ENCODE measurements around the gene MIDN. TPM values are rescaled to one million over a fixed set of nuclear protein-coding genes. Genes with fewer than 3 reads are reported as not detected.

MIDN gene
- total and polyA plus RNA-seq, 2 donors: 8.7 to 55.1 TPM

- peaks cover 0 to 7% of the 10 kb centered on the region in 2 donors for H3K9me3 ChIP-seq (ENCODE audit: control insufficient read depth in 2 of 2, insufficient read depth in 1 of 2, low read length in 1 of 2)
- DNase-seq (ENCODE audit: low read depth in 6 of 9, low spot score in 9 of 9): no peak
- H3K27ac ChIP-seq (ENCODE audit: low read depth in 1 of 2, low read length in 1 of 2): no peak within 1 kb of the TSS
- H3K36me3 ChIP-seq (ENCODE audit: control insufficient read depth in 2 of 2, insufficient read depth in 2 of 2, low read length in 1 of 2): no peaks in the 10 kb centered on the region
- H3K4me3 ChIP-seq (ENCODE audit: low read length in 2 of 2): peak within 1 kb of the TSS in 1 of 2 donors; percentile 34
- H3K4me1 ChIP-seq (ENCODE audit: control insufficient read depth in 2 of 2, insufficient read depth in 2 of 2, low read length in 2 of 2): no peaks in the 10 kb centered on the region
- peaks cover 63 to 76% of the 10 kb centered on the region in 2 donors for H3K27me3 ChIP-seq (ENCODE audit: control insufficient read depth in 2 of 2, insufficient read depth in 1 of 2, low read length in 1 of 2)
- 1% methylated on average over 112 of the region's 113 CpGs for WGBS
Measured at GRCh38 chr19:1285737-1286360, 37.5 kb downstream of the MIDN start, which contains the start of gene EFNA2. Gene EFNA2, plus strand, starts transcription at chr19:1285873. Its CDS starts 296 bp downstream, at chr19:1286169.

DNA sequence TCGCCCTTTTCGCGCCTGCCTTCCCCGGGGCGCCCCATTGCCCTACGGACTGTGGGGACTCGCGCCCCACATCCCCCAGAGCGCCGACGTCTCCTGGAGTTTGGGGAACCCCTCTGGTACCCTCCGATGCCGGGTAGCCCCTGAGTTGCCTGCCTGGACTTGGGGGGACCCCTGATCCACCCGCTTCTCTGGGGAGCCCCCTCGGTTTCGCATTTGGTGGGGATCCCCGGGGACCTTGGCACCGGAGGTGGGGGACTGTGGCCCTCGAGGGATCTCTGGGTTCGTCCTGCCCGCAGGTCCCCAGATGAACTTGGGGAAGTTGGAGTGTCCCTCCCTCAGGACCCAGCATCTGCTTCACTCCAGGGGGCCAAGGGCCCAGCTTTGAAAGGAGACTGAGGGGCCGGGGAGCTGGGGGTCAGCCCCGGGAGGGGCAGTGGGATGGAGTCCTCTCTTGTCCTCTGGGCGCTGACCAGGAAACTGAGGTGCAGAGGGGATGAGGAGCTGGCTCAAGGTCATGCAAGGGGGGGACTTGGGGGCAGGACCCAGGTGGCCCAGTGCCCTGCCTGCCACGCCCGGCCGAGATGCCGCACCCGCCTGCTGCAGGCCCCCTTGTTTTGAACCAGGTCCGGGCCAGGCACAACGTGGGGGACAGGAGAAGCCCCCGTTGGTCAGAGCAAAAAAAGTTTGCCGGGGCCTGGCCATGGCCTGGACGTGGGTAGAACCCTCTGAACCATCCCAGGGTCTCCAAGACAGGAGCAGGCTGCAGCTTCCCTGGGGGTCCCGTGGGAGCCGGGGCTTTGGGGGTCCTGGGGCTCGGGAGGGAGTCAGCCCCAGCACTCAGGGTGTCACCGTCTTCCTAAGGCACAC is 38.3 kb downstream of the MIDN start:
- Histone ChIP-seq H3K27ac (ENCODE audit: low read depth in 1 of 2, low read length in 1 of 2) (no peak overlapping the region), H3K4me1 (ENCODE audit: control insufficient read depth in 2 of 2, insufficient read depth in 2 of 2, low read length in 2 of 2) (no peaks in the 10 kb centered on the region), H3K9me3 (ENCODE audit: control insufficient read depth in 2 of 2, insufficient read depth in 1 of 2, low read length in 1 of 2) (peaks cover 0 to 7% of the 10 kb centered on the region in 2 donors), H3K4me3 (ENCODE audit: low read length in 2 of 2) (peak overlapping the region in 1 of 2 donors; percentile 34), H3K36me3 (ENCODE audit: control insufficient read depth in 2 of 2, insufficient read depth in 2 of 2, low read length in 1 of 2) (no peaks in the 10 kb centered on the region), H3K27me3 (ENCODE audit: control insufficient read depth in 2 of 2, insufficient read depth in 1 of 2, low read length in 1 of 2) (peaks cover 63 to 85% of the 10 kb centered on the region in 2 donors)
- WGBS: 50% methylated on average over 38 of the region's 38 CpGs
- DNase-seq (ENCODE audit: low read depth in 6 of 9, low spot score in 9 of 9): no peak

DNA sequence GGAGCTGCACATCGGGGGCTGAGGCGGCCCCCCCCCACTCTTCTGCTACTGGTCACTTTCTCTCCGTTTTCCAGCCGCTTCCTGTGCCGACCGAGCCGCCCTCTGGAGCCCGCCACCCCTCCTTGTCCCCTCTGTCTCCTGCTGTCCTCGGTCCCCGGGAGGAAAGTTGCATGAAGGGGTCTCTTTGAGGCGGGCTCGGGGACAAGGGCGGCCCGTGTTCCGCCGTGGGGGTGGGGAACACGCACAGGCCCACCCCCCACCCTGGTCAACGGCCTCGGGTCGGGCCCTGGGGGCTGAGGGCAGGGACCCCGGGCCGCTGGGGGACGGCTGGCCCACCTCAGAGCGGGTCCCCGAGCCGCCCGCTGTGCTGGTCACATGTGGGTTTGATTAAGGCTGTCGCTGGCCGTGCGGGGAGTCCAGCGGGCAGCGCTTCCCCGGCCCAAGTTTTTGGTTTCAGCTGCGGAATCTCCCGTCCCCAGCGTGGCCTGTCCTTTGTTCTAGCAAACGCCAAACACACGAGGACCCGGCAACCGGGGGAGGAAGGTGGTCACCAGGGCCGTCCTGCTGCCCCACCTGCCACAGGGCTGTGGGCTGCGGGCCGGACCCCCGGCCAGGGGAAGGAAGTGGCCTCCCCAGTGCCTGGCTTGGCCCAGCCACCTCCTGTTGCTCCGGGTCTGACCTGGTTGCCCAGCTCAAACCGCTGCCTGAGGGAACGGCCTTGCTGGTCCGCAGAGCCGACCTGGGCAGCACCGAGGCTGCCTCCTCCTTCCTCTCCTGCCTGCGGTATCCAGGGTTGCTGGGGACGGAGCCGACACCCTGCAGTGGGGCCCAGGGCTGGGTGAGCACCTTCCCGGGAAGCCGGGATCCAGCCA is 39.2 kb downstream of the MIDN start:
- WGBS: 34% methylated on average over 55 of the region's 55 CpGs
- H3K27me3 ChIP-seq (ENCODE audit: control insufficient read depth in 2 of 2, insufficient read depth in 1 of 2, low read length in 1 of 2): peaks cover 69 to 93% of the 10 kb centered on the region in 2 donors
- no peak for DNase-seq (ENCODE audit: low read depth in 6 of 9, low spot score in 9 of 9)
- H3K9me3 ChIP-seq (ENCODE audit: control insufficient read depth in 2 of 2, insufficient read depth in 1 of 2, low read length in 1 of 2): peaks cover 0 to 7% of the 10 kb centered on the region in 2 donors
- H3K27ac ChIP-seq (ENCODE audit: low read depth in 1 of 2, low read length in 1 of 2): no peak overlapping the region
- no peak overlapping the region for H3K4me3 ChIP-seq (ENCODE audit: low read length in 2 of 2)
- no peaks in the 10 kb centered on the region for H3K36me3 ChIP-seq (ENCODE audit: control insufficient read depth in 2 of 2, insufficient read depth in 2 of 2, low read length in 1 of 2)
- H3K4me1 ChIP-seq (ENCODE audit: control insufficient read depth in 2 of 2, insufficient read depth in 2 of 2, low read length in 2 of 2): no peaks in the 10 kb centered on the region

- H3K36me3 ChIP-seq (ENCODE audit: control insufficient read depth in 2 of 2, insufficient read depth in 2 of 2, low read length in 1 of 2): no peaks in the 10 kb centered on the region
- DNase-seq (ENCODE audit: low read depth in 6 of 9, low spot score in 9 of 9): no peak
- peaks cover 66 to 93% of the 10 kb centered on the region in 2 donors for H3K27me3 ChIP-seq (ENCODE audit: control insufficient read depth in 2 of 2, insufficient read depth in 1 of 2, low read length in 1 of 2)
- no peaks in the 10 kb centered on the region for H3K4me1 ChIP-seq (ENCODE audit: control insufficient read depth in 2 of 2, insufficient read depth in 2 of 2, low read length in 2 of 2)
- H3K4me3 ChIP-seq (ENCODE audit: low read length in 2 of 2): no peak overlapping the region
- 92% methylated on average over 18 of the region's 18 CpGs for WGBS
- H3K9me3 ChIP-seq (ENCODE audit: control insufficient read depth in 2 of 2, insufficient read depth in 1 of 2, low read length in 1 of 2): peaks cover 0 to 7% of the 10 kb centered on the region in 2 donors
- H3K27ac ChIP-seq (ENCODE audit: low read depth in 1 of 2, low read length in 1 of 2): no peak overlapping the region
Measured at GRCh38 chr19:1288226-1288612, 39.8 kb downstream of the MIDN start.

DNA sequence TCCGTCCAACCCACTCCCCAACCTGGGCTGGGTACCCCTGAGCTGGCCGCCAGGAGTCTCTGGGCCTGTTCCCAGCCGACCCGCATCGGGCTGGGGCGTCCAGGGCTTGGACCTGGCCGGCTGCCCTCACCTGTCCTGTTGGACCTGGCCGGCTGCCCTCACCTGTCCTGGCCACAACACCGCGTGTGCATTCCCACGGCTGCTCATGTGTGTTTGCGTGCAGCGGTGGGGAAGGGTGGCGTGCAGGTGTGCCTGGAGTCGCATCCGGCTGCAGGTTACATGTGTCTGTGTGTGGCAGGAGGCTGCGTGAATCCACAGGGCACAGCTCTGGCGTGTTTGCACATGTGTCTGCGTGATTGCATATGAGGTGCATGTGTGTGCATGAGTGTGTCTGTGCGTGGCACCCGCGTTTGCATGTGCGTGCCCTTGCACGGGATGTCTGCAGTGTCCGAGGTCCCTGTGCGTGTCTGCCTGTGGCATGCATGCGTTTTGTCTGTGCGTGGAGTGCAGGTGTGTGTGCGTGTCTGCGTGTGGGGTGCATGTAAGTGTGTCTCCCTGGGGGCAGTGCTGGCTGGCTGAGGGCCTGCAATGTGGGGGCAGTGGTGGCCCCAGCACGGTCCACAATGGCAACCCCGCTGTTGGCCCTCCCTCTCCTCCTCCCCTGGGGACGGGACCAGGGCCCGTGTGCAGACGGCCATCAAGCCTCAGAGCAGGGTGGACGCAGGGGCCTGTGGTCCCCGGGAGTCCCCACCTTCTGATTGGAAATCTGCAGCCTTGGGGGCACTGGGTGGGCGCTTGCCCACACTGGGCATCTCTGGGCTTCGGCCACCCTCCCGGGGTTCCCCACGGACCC is 40.7 kb downstream of the MIDN start:
- peaks cover 0 to 7% of the 10 kb centered on the region in 2 donors for H3K9me3 ChIP-seq (ENCODE audit: control insufficient read depth in 2 of 2, insufficient read depth in 1 of 2, low read length in 1 of 2)
- H3K4me1 ChIP-seq (ENCODE audit: control insufficient read depth in 2 of 2, insufficient read depth in 2 of 2, low read length in 2 of 2): no peaks in the 10 kb centered on the region
- H3K27ac ChIP-seq (ENCODE audit: low read depth in 1 of 2, low read length in 1 of 2): no peak overlapping the region
- H3K4me3 ChIP-seq (ENCODE audit: low read length in 2 of 2): no peak overlapping the region
- no peak for DNase-seq (ENCODE audit: low read depth in 6 of 9, low spot score in 9 of 9)
- H3K27me3 ChIP-seq (ENCODE audit: control insufficient read depth in 2 of 2, insufficient read depth in 1 of 2, low read length in 1 of 2): peaks cover 60 to 93% of the 10 kb centered on the region in 2 donors
- WGBS: 90% methylated on average over 41 of the region's 41 CpGs
- H3K36me3 ChIP-seq (ENCODE audit: control insufficient read depth in 2 of 2, insufficient read depth in 2 of 2, low read length in 1 of 2): no peaks in the 10 kb centered on the region

DNA sequence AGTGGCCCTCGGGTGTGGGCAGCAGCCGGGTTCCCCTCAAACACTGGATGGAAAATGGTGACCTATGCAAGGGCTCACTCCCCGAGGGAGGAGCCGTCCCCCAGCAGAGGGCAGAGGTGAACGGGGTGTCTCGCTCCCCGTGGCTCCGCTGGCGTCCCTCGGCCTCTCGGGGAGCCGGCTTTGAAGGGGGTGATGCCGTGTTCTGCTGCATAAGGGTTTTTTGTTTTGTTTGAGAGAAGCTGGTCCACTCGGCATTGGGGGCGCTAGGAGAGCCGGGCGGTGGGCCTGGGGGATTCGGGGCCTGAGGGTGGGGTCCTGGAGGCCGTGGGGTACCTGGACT is 41.3 kb downstream of the MIDN start:
- Histone ChIP-seq H3K4me3 (ENCODE audit: low read length in 2 of 2) (no peak overlapping the region), H3K36me3 (ENCODE audit: control insufficient read depth in 2 of 2, insufficient read depth in 2 of 2, low read length in 1 of 2) (no peaks in the 10 kb centered on the region), H3K4me1 (ENCODE audit: control insufficient read depth in 2 of 2, insufficient read depth in 2 of 2, low read length in 2 of 2) (no peaks in the 10 kb centered on the region), H3K27me3 (ENCODE audit: control insufficient read depth in 2 of 2, insufficient read depth in 1 of 2, low read length in 1 of 2) (peaks cover 60 to 93% of the 10 kb centered on the region in 2 donors), H3K27ac (ENCODE audit: low read depth in 1 of 2, low read length in 1 of 2) (no peak overlapping the region), H3K9me3 (ENCODE audit: control insufficient read depth in 2 of 2, insufficient read depth in 1 of 2, low read length in 1 of 2) (peaks cover 0 to 7% of the 10 kb centered on the region in 2 donors)
- 88% methylated on average over 19 of the region's 19 CpGs for WGBS
- DNase-seq (ENCODE audit: low read depth in 6 of 9, low spot score in 9 of 9): no peak

DNA sequence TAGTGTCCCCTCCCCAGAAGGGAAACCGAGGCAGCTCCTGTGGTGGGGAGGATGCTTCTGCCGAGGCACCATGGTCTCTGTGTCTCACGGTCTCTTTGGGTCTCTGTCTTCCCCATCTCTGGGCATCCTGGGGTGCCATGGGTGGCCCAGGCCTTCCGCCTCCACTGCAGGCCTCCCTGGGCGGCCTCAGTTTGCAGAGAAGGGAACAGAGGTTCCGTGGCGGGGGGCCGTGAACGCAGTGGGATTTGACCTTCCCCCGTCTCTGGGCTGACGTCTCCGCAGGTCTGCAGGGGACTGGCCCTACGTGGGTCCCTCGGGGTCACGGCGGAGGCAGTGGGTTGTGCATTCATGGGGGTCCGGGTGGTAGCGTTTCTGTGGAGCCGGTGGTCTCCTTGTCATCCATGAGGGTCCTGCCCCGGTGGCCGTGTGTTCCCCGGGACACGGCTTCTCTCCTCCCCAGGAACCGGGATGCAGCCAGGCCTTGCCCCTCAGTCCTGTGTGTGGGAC is 41.9 kb downstream of the MIDN start:
- 94% methylated on average over 24 of the region's 24 CpGs for WGBS
- peaks cover 57 to 93% of the 10 kb centered on the region in 2 donors for H3K27me3 ChIP-seq (ENCODE audit: control insufficient read depth in 2 of 2, insufficient read depth in 1 of 2, low read length in 1 of 2)
- DNase-seq (ENCODE audit: low read depth in 6 of 9, low spot score in 9 of 9): no peak
- no peaks in the 10 kb centered on the region for H3K36me3 ChIP-seq (ENCODE audit: control insufficient read depth in 2 of 2, insufficient read depth in 2 of 2, low read length in 1 of 2)
- H3K4me1 ChIP-seq (ENCODE audit: control insufficient read depth in 2 of 2, insufficient read depth in 2 of 2, low read length in 2 of 2): no peaks in the 10 kb centered on the region
- H3K4me3 ChIP-seq (ENCODE audit: low read length in 2 of 2): no peak overlapping the region
- H3K27ac ChIP-seq (ENCODE audit: low read depth in 1 of 2, low read length in 1 of 2): no peak overlapping the region
- H3K9me3 ChIP-seq (ENCODE audit: control insufficient read depth in 2 of 2, insufficient read depth in 1 of 2, low read length in 1 of 2): peaks cover 0 to 4% of the 10 kb centered on the region in 2 donors
